Spleen (tissue), 11 donors: ENCODE data around the gene NFKBIE. TPM values are rescaled to one million over a fixed set of nuclear protein-coding genes. Genes with fewer than 3 reads are reported as not detected.
A peak's percentile ranks its signal among the peaks of the same experiment; 100 is the strongest.

Experiments
- DNase-seq: peaks from one replicate; pipeline ENCODE4 v3.0.0-alpha.2; 2020
- H3K27ac ChIP-seq, 8 donors: fragments of 200-600 bp; sonication (generic) in 7 of 8; 1 replicate in 4 of 8; 2 replicates in 4 of 8; pipeline versions ENCODE4 v1.5.0 to v1.8.0; 2016 to 2021; ENCODE audit warnings: inconsistent platforms in 4 of 8, mild to moderate bottlenecking in 4 of 8, moderate library complexity in 1 of 8
- H3K27me3 ChIP-seq, 7 donors: fragments of 200-600 bp; sonication (generic) in 6 of 7; replicated peaks in 1 of 7; 1 replicate in 4 of 7; 2 replicates in 3 of 7; pipeline versions ENCODE4 v1.5.0 to v1.8.0; 2016 to 2021; ENCODE audit warnings: inconsistent platforms in 3 of 7, mild to moderate bottlenecking in 1 of 7
- H3K36me3 ChIP-seq, 6 donors: fragments of 200-600 bp; sonication (generic) in 5 of 6; 1 replicate in 4 of 6; 2 replicates in 2 of 6; pipeline versions ENCODE4 v1.5.0 to v1.8.0; 2016 to 2021; ENCODE audit warnings: inconsistent platforms in 2 of 6
- H3K4me1 ChIP-seq, 6 donors: fragments of 200-600 bp; sonication (generic) in 5 of 6; 1 replicate in 3 of 6; 2 replicates in 3 of 6; pipeline versions ENCODE4 v1.5.0 to v1.8.0; 2016 to 2021; ENCODE audit warnings: inconsistent platforms in 3 of 6
- H3K4me3 ChIP-seq, 8 donors: fragments of 200-600 bp; sonication (generic) in 7 of 8; 1 replicate in 4 of 8; 2 replicates in 4 of 8; pipeline versions ENCODE4 v1.5.0 to v1.8.0; 2016 to 2021; ENCODE audit warnings: inconsistent platforms in 4 of 8, mild to moderate bottlenecking in 4 of 8, moderate library complexity in 2 of 8
- H3K9me3 ChIP-seq, 8 donors: fragments of 200-600 bp; sonication (generic) in 7 of 8; 1 replicate in 4 of 8; 2 replicates in 4 of 8; pipeline versions ENCODE4 v1.5.0 to v1.8.0; 2016 to 2021; ENCODE audit warnings: inconsistent platforms in 4 of 8
- CTCF ChIP-seq, 11 experiments: fragments of 200-600 bp in 7 of 11; fragments of 450-650 bp in 4 of 11; sonication (generic) in 4 of 11; IDR thresholded peaks in 8 of 11; conservative IDR thresholded peaks in 3 of 11; 1 replicate in 7 of 11; 2 replicates in 4 of 11; pipeline versions ENCODE4 v1.4.0 to v1.8.0; 2016 to 2021; ENCODE audit warnings: antibody characterized with exemption in 11 of 11, inconsistent platforms in 4 of 11, mild to moderate bottlenecking in 1 of 11
- POLR2A ChIP-seq, 3 donors: fragments of 450-650 bp; IDR thresholded peaks; one replicate each; pipeline ENCODE4 v1.5.1; 2017; ENCODE audit warnings: antibody characterized with exemption in 3 of 3, mild to moderate bottlenecking in 1 of 3
- POLR2AphosphoS5 ChIP-seq, 3 donors: sonication (generic); formaldehyde crosslinking; IDR thresholded peaks; one replicate each; pipeline ENCODE4 v1.5.1; 2017; ENCODE audit warnings: antibody characterized with exemption in 3 of 3
- WGBS, 5 donors: extraction: QIAGEN DNeasy Blood & Tissue Kit in 3 of 5; methylation state at CpG; one replicate each; pipeline versions ENCODE4 v1.1.5 to v1.1.7; 2013 to 2018; 5-methylcytosine and 5-hydroxymethylcytosine counted together
- intact Hi-C: fragments of 100-400 bp; cut with DNase I; formaldehyde crosslinking; loops from one replicate; pipeline ENCODE4 v1.15.0; 2023; ENCODE audit warnings: low total_unique reads
- polyA plus RNA-seq, 3 donors: library from polyadenylated mRNA; stranded (reverse); fragments of 200-250 nt; gene quantifications; one replicate each; pipeline ENCODE4 v1.2.1, GENCODE V29; 2013
- total RNA-seq, 7 donors: library from RNA; depleted of rRNA in 3 of 7; stranded (reverse); fragments of >200 nt in 3 of 7; fragmentation: NEBNext Ultra II Directional in 4 of 7; extraction: Animal tissue kit (Norgen Biotek cat#: 25700) in 4 of 7; gene quantifications; one replicate each; pipeline versions ENCODE4 v1.1.0 to v1.2.1, GENCODE V29; 2016 to 2021
- donor health status: healthy with polysubstance abuse.
- donor health status: DM: no; HTN: no; CAD: no; lungs with moderate emphysema.
- donor health status: DM: no; HTN: no; CAD: no.
- donor health status: Bipolar disorder and iron deficiency.
- donor health status: healthy.
- donor health status: DM: no; HTN: no; CAD: no.
- donor health status: DM: yes; HTN: yes; CAD: no.

Gene NFKBIE
- total and polyA plus RNA-seq, 10 donors: 32.2 to 89.7 (median 49.0) TPM

- Histone ChIP-seq H3K27me3 (no peaks in the 10 kb centered on the region), H3K4me1 (peaks cover 21 to 55% (median 40%) of the 10 kb centered on the region in 6 donors), H3K27ac (peak within 1 kb of the TSS; percentile 94 to 99 (median 98)), H3K36me3 (peaks cover 5 to 38% (median 34%) of the 10 kb centered on the region in 6 donors), H3K9me3 (no peaks in the 10 kb centered on the region), H3K4me3 (peak within 1 kb of the TSS; percentile 59 to 99 (median 93))
- WGBS, 5 donors: 0 to 1% (median 0%) methylated on average over 30 to 34 of the region's 34 CpGs
- DNase-seq: peak; percentile 97
- intact Hi-C loops: no loop called here
- TF ChIP-seq POLR2A (IDR thresholded peaks at IDR 0.05) (peak; percentile 95 to 99 (median 97)), CTCF (IDR thresholded peaks at IDR 0.05 in 8 of 11, conservative IDR thresholded peaks at IDR 0.05 in 3 of 11) (peak in 1 of 11 experiments; percentile 21), POLR2AphosphoS5 (IDR thresholded peaks at IDR 0.05) (peak; percentile 69 to 100 (median 97))
These were observed 18.6 kb downstream of the NFKBIE start, which contains the start of gene HSP90AB1 for GRCh38 chr6:44246663-44247337. HSP90AB1 (plus strand) TSS chr6:44247101; CDS start chr6:44248630, 1,529 bp downstream.

GRCh38 chr6:44245912-44246662 is 19.3 kb downstream of the NFKBIE start:
- Histone ChIP-seq H3K36me3 (peaks cover 5 to 31% (median 27%) of the 10 kb centered on the region in 6 donors), H3K27me3 (no peaks in the 10 kb centered on the region), H3K27ac (peak overlapping the region; percentile 94 to 99 (median 98)), H3K4me3 (peak overlapping the region; percentile 59 to 99 (median 93)), H3K9me3 (no peaks in the 10 kb centered on the region), H3K4me1 (peaks cover 21 to 48% (median 37%) of the 10 kb centered on the region in 6 donors)
- WGBS, 5 donors: 1 to 3% (median 2%) methylated on average over 8 to 62 of the region's 62 CpGs
- peak; percentile 96 for DNase-seq
- intact Hi-C loops: no loop called here
- TF ChIP-seq CTCF (IDR thresholded peaks at IDR 0.05 in 8 of 11, conservative IDR thresholded peaks at IDR 0.05 in 3 of 11): peak in 6 of 11 experiments; percentile 2 to 33 (median 28)
- peak in 1 of 3 donors; percentile 83 for TF ChIP-seq POLR2AphosphoS5 (IDR thresholded peaks at IDR 0.05)
- TF ChIP-seq POLR2A (IDR thresholded peaks at IDR 0.05): no peak

- Histone ChIP-seq H3K9me3 (no peaks in the 10 kb centered on the region), H3K27ac (peak overlapping the region; percentile 94 to 99 (median 98)), H3K27me3 (no peaks in the 10 kb centered on the region), H3K36me3 (peaks cover 4 to 25% (median 21%) of the 10 kb centered on the region in 6 donors), H3K4me3 (peak overlapping the region in 7 of 8 donors; percentile 59 to 99 (median 90)), H3K4me1 (peaks cover 19 to 42% (median 31%) of the 10 kb centered on the region in 6 donors)
- intact Hi-C loops: no loop called here
- TF ChIP-seq POLR2A (IDR thresholded peaks at IDR 0.05) (no peak), CTCF (IDR thresholded peaks at IDR 0.05 in 8 of 11, conservative IDR thresholded peaks at IDR 0.05 in 3 of 11) (no peak), POLR2AphosphoS5 (IDR thresholded peaks at IDR 0.05) (no peak)
- DNase-seq: no peak
- WGBS, 5 donors: 70 to 87% (median 77%) methylated on average over 12 of the region's 12 CpGs
These were observed 19.9 kb downstream of the NFKBIE start for GRCh38 chr6:44245391-44245911.
